Measurements from ENCODE around the gene CMTM5.

Gene CMTM5

DNA sequence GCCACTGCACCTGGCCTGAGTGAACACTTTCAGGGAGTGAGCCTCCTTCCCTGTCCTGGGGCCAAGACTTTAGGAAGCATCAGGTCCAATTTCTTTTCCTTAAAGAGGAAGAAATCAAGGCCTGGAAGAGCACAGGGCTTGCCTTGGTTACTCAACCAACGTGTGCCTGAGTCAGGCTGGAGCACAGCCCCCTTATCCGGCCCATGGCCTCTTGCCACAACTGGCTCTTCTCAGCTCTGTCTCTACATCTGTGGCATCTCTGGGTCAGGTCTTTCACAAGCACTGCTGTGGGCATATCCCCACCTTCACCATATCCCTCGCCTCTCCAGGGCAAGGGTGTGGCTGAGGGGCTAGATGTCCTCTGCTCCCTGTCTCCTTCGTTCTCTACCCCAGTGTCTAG lies 24.4 kb downstream of the CMTM5 start:
- TF ChIP-seq, protein P1, sequence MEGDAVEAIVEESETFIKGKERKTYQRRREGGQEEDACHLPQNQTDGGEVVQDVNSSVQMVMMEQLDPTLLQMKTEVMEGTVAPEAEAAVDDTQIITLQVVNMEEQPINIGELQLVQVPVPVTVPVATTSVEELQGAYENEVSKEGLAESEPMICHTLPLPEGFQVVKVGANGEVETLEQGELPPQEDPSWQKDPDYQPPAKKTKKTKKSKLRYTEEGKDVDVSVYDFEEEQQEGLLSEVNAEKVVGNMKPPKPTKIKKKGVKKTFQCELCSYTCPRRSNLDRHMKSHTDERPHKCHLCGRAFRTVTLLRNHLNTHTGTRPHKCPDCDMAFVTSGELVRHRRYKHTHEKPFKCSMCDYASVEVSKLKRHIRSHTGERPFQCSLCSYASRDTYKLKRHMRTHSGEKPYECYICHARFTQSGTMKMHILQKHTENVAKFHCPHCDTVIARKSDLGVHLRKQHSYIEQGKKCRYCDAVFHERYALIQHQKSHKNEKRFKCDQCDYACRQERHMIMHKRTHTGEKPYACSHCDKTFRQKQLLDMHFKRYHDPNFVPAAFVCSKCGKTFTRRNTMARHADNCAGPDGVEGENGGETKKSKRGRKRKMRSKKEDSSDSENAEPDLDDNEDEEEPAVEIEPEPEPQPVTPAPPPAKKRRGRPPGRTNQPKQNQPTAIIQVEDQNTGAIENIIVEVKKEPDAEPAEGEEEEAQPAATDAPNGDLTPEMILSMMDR (IDR thresholded peaks at IDR 0.05; ENCODE audit: control extremely low read depth, extremely low read depth, low read depth, missing control alignments), result no peak
- ChIA-PET CTCF (interaction anchor here (0.8 to 2.4 kb wide), 3 partner anchors 9 to 32 kb away, joined by 3 to 8 read pairs (median 3); no protein-coding TSS in a partner anchor), POLR2A (no interaction called here)
- no peak for DNase-seq (ENCODE audit: extremely low spot score)

DNA sequence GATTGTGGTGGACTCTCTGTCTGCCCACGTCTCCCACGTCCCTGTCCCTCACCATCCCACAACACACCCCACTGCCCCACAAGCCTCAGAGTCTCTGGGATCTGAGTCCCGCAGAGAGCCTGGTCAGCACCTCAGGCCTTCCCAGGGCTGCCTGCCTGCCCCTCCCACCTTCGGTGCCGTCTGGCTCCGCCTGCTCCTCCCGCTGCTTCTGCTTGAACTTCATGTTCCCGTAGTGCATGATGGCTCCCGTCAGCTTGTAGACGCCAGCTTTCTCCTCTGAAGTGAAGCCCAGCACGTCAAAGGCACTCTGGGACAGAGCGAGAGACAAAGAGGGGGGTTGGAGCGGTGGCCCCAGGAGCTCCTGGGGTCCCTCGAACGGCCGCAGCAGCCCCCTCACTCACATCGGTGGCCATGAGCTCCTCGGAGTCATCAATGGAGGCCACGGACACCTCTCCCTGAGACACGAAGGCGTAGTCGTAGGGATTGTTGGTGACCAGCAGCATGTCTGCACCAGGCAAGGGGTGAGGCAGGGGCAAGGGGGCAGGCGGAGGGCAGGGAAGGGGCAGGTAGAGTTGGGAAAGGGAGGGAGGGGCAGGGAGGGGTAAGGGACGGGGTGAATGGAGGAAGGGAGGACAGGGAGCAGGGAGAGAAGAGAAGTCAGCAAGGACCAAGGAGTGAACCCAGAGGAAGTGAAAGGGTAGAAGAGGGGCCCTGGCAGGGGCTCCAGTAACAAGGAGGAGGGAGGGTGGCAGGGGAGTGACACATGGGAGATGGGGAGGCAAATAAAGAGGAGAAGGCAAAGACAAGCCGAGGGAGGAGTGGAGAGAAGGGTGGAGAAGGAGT lies 25.7 kb downstream of the CMTM5 start:
- TF ChIP-seq, protein P1 (IDR thresholded peaks at IDR 0.05; ENCODE audit: control extremely low read depth, extremely low read depth, low read depth, missing control alignments), result no peak
- ChIA-PET CTCF (interaction anchor here (1.2 to 2.4 kb wide), 3 partner anchors 14 to 33 kb away, joined by 3 to 8 read pairs (median 3); no protein-coding TSS in a partner anchor), POLR2A (no interaction called here)
- DNase-seq (ENCODE audit: extremely low spot score), result no peak

DNA sequence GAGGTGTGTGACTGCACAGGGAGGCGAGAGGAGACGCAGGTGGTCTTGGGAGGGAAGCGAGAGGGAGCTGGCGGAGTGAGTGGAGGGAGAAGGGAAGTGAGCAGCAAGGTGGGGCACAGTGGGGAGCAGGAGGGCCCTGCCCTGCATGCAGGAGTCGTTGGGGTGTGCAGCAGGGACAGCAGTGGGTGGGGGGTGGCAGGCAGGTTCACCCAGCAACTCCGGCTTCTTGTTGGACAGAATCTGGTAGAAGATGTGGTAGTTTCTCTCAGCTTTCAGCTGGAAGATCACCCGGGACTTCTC lies 26.2 kb downstream of the CMTM5 start:
- CTCF ChIA-PET, result interaction anchor here (1.2 to 2.4 kb wide), 2 partner anchors 13 to 23 kb away, joined by 3 to 8 read pairs; no protein-coding TSS in a partner anchor

DNA sequence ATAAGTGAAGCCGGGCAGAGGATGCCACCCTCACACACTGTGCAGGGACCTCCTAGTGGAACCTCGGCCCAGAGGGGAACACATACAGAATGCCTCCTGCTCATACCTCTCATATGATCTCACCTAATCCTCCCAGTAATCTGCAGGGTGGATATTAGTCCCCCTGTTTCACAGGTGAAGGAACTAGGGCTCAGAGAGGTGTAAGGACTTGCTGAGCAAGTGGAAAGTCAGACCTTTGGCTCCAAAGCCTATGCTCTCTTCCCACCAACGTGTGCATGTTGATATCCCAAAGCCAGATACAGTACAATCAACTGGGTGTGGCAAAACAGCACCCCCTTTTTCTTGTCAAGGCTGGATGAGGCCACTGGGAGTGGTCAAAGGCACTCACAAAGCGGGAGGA lies 27.1 kb downstream of the CMTM5 start:
- no peak for DNase-seq (ENCODE audit: extremely low spot score)
- ChIA-PET POLR2A (no interaction called here), CTCF (no interaction called here)

More for the DNA sequence above, 26.2 kb downstream of the CMTM5 start:
- POLR2A ChIA-PET, result no interaction called here
- TF ChIP-seq, protein P1 (IDR thresholded peaks at IDR 0.05; ENCODE audit: control extremely low read depth, extremely low read depth, low read depth, missing control alignments), result no peak
- DNase-seq (ENCODE audit: extremely low spot score), result no peak

DNA sequence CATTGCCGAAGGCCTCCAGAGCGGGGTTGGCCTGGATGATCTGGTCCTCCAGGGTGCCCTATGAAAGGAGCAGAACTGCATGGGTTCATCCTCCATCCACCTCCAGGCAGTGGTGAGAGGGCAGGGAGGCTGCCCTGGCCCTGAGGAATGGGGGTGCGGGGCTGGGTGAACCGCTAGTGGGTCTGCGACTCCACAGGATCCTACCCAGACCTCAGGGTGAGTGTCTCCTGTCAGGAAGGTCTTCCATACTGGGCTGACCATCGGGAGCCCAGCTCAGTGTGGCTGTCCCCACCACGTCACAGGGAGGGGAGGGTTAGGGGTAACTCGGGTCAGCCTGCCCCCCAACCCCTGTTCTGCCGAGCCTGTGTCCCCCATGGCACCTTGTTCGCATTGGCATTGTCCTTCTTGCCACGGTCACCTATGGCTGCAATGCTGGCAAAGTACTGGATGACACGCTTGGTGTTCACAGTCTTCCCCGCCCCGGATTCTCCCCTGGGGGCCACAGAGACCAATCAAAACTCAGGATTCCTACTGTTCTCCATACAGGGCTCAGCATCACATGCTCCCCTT lies 27.6 kb downstream of the CMTM5 start:
- CTCF ChIA-PET, result no interaction called here
- TF ChIP-seq, protein P1 (IDR thresholded peaks at IDR 0.05; ENCODE audit: control extremely low read depth, extremely low read depth, low read depth, missing control alignments), result no peak
- no peak for DNase-seq (ENCODE audit: extremely low spot score)
- POLR2A ChIA-PET, result no interaction called here

More for the DNA sequence above, 27.1 kb downstream of the CMTM5 start:
- TF ChIP-seq, protein P1 (IDR thresholded peaks at IDR 0.05; ENCODE audit: control extremely low read depth, extremely low read depth, low read depth, missing control alignments), result no peak

DNA sequence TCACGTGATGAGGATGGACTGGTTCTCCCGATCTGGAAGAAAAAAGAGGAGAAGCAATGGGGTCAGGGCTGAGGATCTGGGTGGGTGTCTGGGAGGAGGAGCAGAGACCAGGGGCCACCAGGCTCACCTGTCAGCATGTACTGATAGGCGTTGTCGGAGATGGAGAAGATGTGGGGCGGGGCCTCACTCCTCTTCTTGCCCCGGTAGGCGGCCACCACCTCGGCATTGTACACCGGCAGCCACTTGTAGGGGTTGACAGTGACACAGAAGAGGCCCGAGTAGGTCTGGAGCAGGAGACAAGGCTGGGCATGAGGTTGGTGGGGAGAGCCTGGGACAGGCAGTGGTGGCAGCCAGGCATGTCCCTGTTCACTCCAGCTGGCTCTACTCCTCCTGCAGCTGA lies 28.2 kb downstream of the CMTM5 start:
- ChIA-PET POLR2A (no interaction called here), CTCF (no interaction called here)
- DNase-seq (ENCODE audit: extremely low spot score), result no peak
- TF ChIP-seq, protein P1 (IDR thresholded peaks at IDR 0.05; ENCODE audit: control extremely low read depth, extremely low read depth, low read depth, missing control alignments), result no peak

Measured in GM10248 (cell line).